K562 (cell line): ENCODE measurements around the gene PDRG1. TPM values are rescaled to one million over a fixed set of nuclear protein-coding genes. Genes with fewer than 3 reads are reported as not detected.

Experiments
- BACH1 ChIP-seq: fragments of 200-800 bp; sonication (Bioruptor generic); IDR thresholded peaks from 2 replicates; pipeline ENCODE4 v1.6.1; 2016; ENCODE audit warnings: missing genetic modification characterization, missing compliant biosample characterization
- CHD1 ChIP-seq: fragments of 200-600 bp; sonication (generic); IDR thresholded peaks from one replicate; pipeline ENCODE4 v1.6.1; 2012; ENCODE audit warnings: mild to moderate bottlenecking, moderate library complexity, low read length, inconsistent platforms
- FOXJ3 ChIP-seq: sonication (generic); formaldehyde crosslinking; IDR thresholded peaks from 2 replicates; pipeline ENCODE4 v1.4.0; 2020; ENCODE audit warnings: mild to moderate bottlenecking, missing genetic modification reagents
- FOXM1 ChIP-seq, 2 experiments: fragments of 450-650 bp in 1 of 2; sonication (generic) in 1 of 2; formaldehyde crosslinking in 1 of 2; IDR thresholded peaks; 2 replicates each; pipeline versions ENCODE4 v1.6.1 to v1.9.0; 2017 to 2022; ENCODE audit warnings: low read depth in 2 of 2, mild to moderate bottlenecking in 2 of 2, missing genetic modification reagents in 1 of 2, moderate library complexity in 1 of 2
- FUS ChIP-seq: fragments of 200-400 bp; formaldehyde crosslinking; optimal IDR thresholded peaks from 2 replicates; pipeline ENCODE3; 2017; ENCODE audit warnings: low read depth, low read length
- GABPB1 ChIP-seq: sonication (generic); formaldehyde crosslinking; IDR thresholded peaks from 2 replicates; pipeline ENCODE4 v1.8.0; 2022; ENCODE audit warnings: mild to moderate bottlenecking, missing genetic modification reagents
- PURB ChIP-seq: sonication (generic); formaldehyde crosslinking; IDR thresholded peaks from 2 replicates; pipeline ENCODE4 v1.9.0; 2021; ENCODE audit warnings: low read depth, mild to moderate bottlenecking, missing genetic modification reagents
- RBM15 ChIP-seq: fragments of 200-400 bp; formaldehyde crosslinking; IDR thresholded peaks from 2 replicates; pipeline ENCODE4 v1.6.1; 2018; ENCODE audit warnings: mild to moderate bottlenecking, low read length, moderate library complexity; ENCODE audit not compliant: insufficient read depth
- SREBF2 ChIP-seq: sonication (generic); formaldehyde crosslinking; IDR thresholded peaks from 2 replicates; pipeline ENCODE4 v1.4.0; 2020; ENCODE audit warnings: mild to moderate bottlenecking, missing genetic modification reagents
- TAF15 ChIP-seq: fragments of 200-400 bp; formaldehyde crosslinking; IDR thresholded peaks from 2 replicates; pipeline ENCODE4 v1.6.1; 2017; ENCODE audit warnings: mild to moderate bottlenecking, low read depth, low read length, moderate library complexity
- YBX1 ChIP-seq: fragments of 450-650 bp; IDR thresholded peaks from 2 replicates; pipeline ENCODE4 v1.7.1; 2016; ENCODE audit warnings: mild to moderate bottlenecking
- ZBTB1 ChIP-seq: sonication (generic); formaldehyde crosslinking; IDR thresholded peaks from 2 replicates; pipeline ENCODE4 v1.8.1; 2023; ENCODE audit warnings: missing genetic modification reagents, low read depth, mild to moderate bottlenecking, borderline replicate concordance
- ZFP36 ChIP-seq: fragments of 150-350 bp; IDR thresholded peaks from 2 replicates; pipeline ENCODE4 v1.6.1; 2018; ENCODE audit warnings: low read length, low read depth; ENCODE audit not compliant: partially characterized antibody
- ZNF121 ChIP-seq: sonication (generic); formaldehyde crosslinking; conservative IDR thresholded peaks from 2 replicates; pipeline ENCODE4 v1.8.0; 2022; ENCODE audit warnings: missing genetic modification reagents
- ZNF143 ChIP-seq: sonication (generic); formaldehyde crosslinking; IDR thresholded peaks from 2 replicates; pipeline ENCODE4 v1.9.0; 2022; ENCODE audit warnings: mild to moderate bottlenecking, missing genetic modification reagents
- polyA plus RNA-seq, 8 experiments: library from polyadenylated mRNA; depleted of rRNA in 4 of 8; stranded (reverse) in 5 of 8; unstranded in 3 of 8; fragments of >200 nt; fragmentation: Nextera tagmentation in 2 of 8; fragmentation: Illumina TruSeq in 1 of 8; extraction: Ambion mirVana in 2 of 8; extraction: Trizol in 1 of 8; gene quantifications; 2 replicates each; pipeline versions ENCODE4 v1.2.1 to v1.2.3, GENCODE V29; 2011 to 2014; ENCODE audit warnings: inconsistent platforms in 1 of 8, missing spikeins in 1 of 8
- total RNA-seq, 7 experiments: library from RNA; depleted of rRNA in 6 of 7; stranded (reverse); fragments of >200 nt in 6 of 7; fragmentation: Illumina TruSeq in 2 of 7; extraction: Trizol in 2 of 7; gene quantifications; 2 replicates each; pipeline versions ENCODE4 v1.2.1 to v1.2.3, GENCODE V29; 2011 to 2021; ENCODE audit warnings: low replicate concordance in 1 of 7
- TF ChIP-seq, protein P1 (sequence below): sonication (generic); formaldehyde crosslinking; IDR thresholded peaks from 2 replicates; pipeline ENCODE4 v1.9.0; 2022; ENCODE audit warnings: mild to moderate bottlenecking, missing genetic modification reagents
- TF ChIP-seq, protein P2 (sequence below): fragments of 450-650 bp; IDR thresholded peaks from 2 replicates; pipeline ENCODE4 v1.7.1; 2018; ENCODE audit warnings: mild to moderate bottlenecking, low read depth; ENCODE audit not compliant: partially characterized antibody
- TF ChIP-seq, protein P3 (sequence below): sonication (generic); formaldehyde crosslinking; IDR thresholded peaks from 2 replicates; pipeline ENCODE4 v1.8.1; 2023; ENCODE audit warnings: mild to moderate bottlenecking, missing genetic modification reagents, moderate library complexity
- TF ChIP-seq, protein P4 (sequence below): fragments of 450-650 bp; IDR thresholded peaks from 2 replicates; pipeline ENCODE4 v1.6.1; 2016; ENCODE audit warnings: missing biosample characterization, missing genetic modification characterization
- TF ChIP-seq, protein P5 (sequence below): conservative IDR thresholded peaks from 2 replicates; pipeline ENCODE4 v1.6.1; 2011; ENCODE audit warnings: low read depth, mild to moderate bottlenecking, low read length; ENCODE audit not compliant: control insufficient read depth

Gene PDRG1
- total and polyA plus RNA-seq, 9 of the 15 experiments (the other 6 are each of a cell fraction or from before 2014, with no cell fraction given): 12.6 to 58.6 (median 26.1) TPM

DNA sequence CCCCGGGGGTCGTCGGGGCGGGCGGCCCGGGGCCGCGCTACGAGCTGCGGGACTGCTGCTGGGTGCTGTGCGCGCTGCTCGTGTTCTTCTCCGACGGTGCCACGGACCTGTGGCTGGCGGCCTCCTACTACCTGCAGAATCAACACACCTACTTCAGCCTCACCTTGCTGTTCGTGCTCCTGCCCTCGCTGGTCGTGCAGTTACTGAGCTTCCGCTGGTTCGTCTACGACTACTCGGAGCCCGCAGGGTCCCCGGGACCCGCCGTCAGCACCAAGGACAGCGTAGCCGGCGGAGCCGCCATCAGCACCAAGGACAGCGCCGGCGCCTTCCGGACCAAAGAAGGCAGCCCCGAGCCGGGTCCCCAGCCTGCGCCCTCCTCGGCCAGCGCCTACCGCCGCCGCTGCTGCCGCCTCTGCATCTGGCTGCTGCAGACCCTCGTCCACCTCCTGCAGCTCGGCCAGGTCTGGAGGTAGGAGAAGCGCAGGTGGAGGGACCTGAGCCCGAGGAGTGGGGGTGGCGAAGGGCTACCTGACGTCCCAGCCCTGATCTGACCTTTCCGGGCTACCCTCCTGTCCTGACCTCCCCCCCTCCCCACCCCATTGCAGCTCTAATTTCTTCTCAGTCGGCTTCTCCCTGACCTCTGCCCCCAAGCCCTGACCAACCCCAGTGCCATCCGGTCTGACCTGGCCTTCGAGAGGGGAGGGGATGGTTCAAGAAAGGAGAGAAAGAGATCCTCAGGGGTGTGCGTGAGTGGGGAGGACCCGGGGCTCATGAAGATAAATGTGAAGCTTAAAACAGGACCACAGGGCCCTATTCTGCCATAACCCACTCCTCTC, 16.7 kb upstream of the PDRG1 start (continued):
- TF ChIP-seq, protein P1, sequence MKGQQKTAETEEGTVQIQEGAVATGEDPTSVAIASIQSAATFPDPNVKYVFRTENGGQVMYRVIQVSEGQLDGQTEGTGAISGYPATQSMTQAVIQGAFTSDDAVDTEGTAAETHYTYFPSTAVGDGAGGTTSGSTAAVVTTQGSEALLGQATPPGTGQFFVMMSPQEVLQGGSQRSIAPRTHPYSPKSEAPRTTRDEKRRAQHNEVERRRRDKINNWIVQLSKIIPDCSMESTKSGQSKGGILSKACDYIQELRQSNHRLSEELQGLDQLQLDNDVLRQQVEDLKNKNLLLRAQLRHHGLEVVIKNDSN: peak; percentile 75
- TF ChIP-seq TAF15 (no peak), BACH1 (peak; percentile 85), ZNF143 (CRISPR knock-in tag) (peak; percentile 71; the same call in 1 of the 2 replicates), ZBTB1 (CRISPR knock-in tag) (peak; percentile 98), FUS (peak; percentile 68), PURB (CRISPR knock-in tag) (peak; percentile 90; the same call in 1 of the 2 replicates), CHD1 (no peak), FOXM1 (IDR thresholded peaks at IDR 0.05; ENCODE audit: low read depth) (no peak), FOXM1 (CRISPR knock-in tag; IDR thresholded peaks at IDR 0.05; ENCODE audit: low read depth) (peak; percentile 100), ZFP36 (peak; percentile 77), GABPB1 (CRISPR knock-in tag) (peak; percentile 95), RBM15 (0 out of 2 replicates have a peak, but pooled peaks have one; percentile 59), SREBF2 (CRISPR knock-in tag) (peak; percentile 100), FOXJ3 (CRISPR knock-in tag) (peak; percentile 98), ZNF121 (CRISPR knock-in tag) (peak; percentile 83), YBX1 (no peak)
- TF ChIP-seq, protein P2, sequence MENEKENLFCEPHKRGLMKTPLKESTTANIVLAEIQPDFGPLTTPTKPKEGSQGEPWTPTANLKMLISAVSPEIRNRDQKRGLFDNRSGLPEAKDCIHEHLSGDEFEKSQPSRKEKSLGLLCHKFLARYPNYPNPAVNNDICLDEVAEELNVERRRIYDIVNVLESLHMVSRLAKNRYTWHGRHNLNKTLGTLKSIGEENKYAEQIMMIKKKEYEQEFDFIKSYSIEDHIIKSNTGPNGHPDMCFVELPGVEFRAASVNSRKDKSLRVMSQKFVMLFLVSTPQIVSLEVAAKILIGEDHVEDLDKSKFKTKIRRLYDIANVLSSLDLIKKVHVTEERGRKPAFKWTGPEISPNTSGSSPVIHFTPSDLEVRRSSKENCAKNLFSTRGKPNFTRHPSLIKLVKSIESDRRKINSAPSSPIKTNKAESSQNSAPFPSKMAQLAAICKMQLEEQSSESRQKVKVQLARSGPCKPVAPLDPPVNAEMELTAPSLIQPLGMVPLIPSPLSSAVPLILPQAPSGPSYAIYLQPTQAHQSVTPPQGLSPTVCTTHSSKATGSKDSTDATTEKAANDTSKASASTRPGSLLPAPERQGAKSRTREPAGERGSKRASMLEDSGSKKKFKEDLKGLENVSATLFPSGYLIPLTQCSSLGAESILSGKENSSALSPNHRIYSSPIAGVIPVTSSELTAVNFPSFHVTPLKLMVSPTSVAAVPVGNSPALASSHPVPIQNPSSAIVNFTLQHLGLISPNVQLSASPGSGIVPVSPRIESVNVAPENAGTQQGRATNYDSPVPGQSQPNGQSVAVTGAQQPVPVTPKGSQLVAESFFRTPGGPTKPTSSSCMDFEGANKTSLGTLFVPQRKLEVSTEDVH: peak; percentile 83
- TF ChIP-seq, protein P3, sequence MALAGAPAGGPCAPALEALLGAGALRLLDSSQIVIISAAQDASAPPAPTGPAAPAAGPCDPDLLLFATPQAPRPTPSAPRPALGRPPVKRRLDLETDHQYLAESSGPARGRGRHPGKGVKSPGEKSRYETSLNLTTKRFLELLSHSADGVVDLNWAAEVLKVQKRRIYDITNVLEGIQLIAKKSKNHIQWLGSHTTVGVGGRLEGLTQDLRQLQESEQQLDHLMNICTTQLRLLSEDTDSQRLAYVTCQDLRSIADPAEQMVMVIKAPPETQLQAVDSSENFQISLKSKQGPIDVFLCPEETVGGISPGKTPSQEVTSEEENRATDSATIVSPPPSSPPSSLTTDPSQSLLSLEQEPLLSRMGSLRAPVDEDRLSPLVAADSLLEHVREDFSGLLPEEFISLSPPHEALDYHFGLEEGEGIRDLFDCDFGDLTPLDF: peak; percentile 100
- TF ChIP-seq, protein P4, sequence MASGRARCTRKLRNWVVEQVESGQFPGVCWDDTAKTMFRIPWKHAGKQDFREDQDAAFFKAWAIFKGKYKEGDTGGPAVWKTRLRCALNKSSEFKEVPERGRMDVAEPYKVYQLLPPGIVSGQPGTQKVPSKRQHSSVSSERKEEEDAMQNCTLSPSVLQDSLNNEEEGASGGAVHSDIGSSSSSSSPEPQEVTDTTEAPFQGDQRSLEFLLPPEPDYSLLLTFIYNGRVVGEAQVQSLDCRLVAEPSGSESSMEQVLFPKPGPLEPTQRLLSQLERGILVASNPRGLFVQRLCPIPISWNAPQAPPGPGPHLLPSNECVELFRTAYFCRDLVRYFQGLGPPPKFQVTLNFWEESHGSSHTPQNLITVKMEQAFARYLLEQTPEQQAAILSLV (tag): 0 out of 2 replicates have a peak, but pooled peaks have one; percentile 32
- TF ChIP-seq, protein P5, sequence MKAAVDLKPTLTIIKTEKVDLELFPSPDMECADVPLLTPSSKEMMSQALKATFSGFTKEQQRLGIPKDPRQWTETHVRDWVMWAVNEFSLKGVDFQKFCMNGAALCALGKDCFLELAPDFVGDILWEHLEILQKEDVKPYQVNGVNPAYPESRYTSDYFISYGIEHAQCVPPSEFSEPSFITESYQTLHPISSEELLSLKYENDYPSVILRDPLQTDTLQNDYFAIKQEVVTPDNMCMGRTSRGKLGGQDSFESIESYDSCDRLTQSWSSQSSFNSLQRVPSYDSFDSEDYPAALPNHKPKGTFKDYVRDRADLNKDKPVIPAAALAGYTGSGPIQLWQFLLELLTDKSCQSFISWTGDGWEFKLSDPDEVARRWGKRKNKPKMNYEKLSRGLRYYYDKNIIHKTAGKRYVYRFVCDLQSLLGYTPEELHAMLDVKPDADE: peak; percentile 97
